IMR-90 (cell line): Measurements from ENCODE around the gene TNS2. TPM values are rescaled to one million over a fixed set of nuclear protein-coding genes. Genes with fewer than 3 reads are reported as not detected.

ENCODE experiments used
- ATAC-seq: fragments of 200-7000 bp; cut with Tn5 transposase; 2 replicates; pipeline ENCODE4 v1.9.1; 2020; ENCODE audit warnings: low read depth, mild to moderate bottlenecking, moderate library complexity
- BruUV-seq: library from RNA; stranded (reverse); fragments of 400-500 nt; replicated peaks from 2 replicates; lab custom pipeline; 2021; lab: Mats Ljungman, UMichigan
- CTCF ChIA-PET: fragments of 300-600 bp; formaldehyde crosslinking; extraction: SDS; loops from one replicate; lab custom pipeline; 2021; ENCODE audit warnings: antibody characterized with exemption; lab: Yijun Ruan, JAX
- POLR2A ChIA-PET: fragments of 300-600 bp; sonication (Branson Sonifier 250); formaldehyde crosslinking; loops from one replicate; lab custom pipeline; 2022; ENCODE audit warnings: antibody characterized with exemption; ENCODE audit not compliant: unreplicated experiment; lab: Charles Lee
- DNase-seq: peaks from one replicate; pipeline ENCODE4 v3.0.0; 2013
- H2AFZ ChIP-seq: replicated peaks from 2 replicates; pipeline ENCODE3; 2013; ENCODE audit warnings: low read length, mild to moderate bottlenecking; ENCODE audit not compliant: poor library complexity
- H2AK5ac ChIP-seq: 2 replicates; pipeline ENCODE4 v1.6.1; 2013; ENCODE audit warnings: low read depth, low read length, inconsistent platforms
- H2AK9ac ChIP-seq: replicated peaks from 2 replicates; pipeline ENCODE3; 2013; ENCODE audit warnings: mild to moderate bottlenecking, low read depth, low read length, moderate library complexity; ENCODE audit not compliant: poor library complexity
- H2BK120ac ChIP-seq: 2 replicates; pipeline ENCODE4 v1.6.1; 2013; ENCODE audit warnings: low read depth, low read length, inconsistent platforms
- H2BK15ac ChIP-seq: 3 replicates; pipeline ENCODE4 v1.6.1; 2013; ENCODE audit warnings: low read depth, low read length, inconsistent platforms
- H2BK20ac ChIP-seq: 2 replicates; pipeline ENCODE4 v1.6.1; 2013; ENCODE audit warnings: low read depth, mild to moderate bottlenecking, inconsistent platforms, low read length, moderate library complexity
- H2BK5ac ChIP-seq: 2 replicates; pipeline ENCODE4 v1.6.1; 2013; ENCODE audit warnings: mild to moderate bottlenecking, low read depth, low read length, inconsistent platforms; ENCODE audit not compliant: poor library complexity, severe bottlenecking
- H3K14ac ChIP-seq: replicated peaks from 2 replicates; pipeline ENCODE4 v1.6.1; 2013; ENCODE audit warnings: low read depth, low read length, inconsistent platforms
- H3K18ac ChIP-seq: 2 replicates; pipeline ENCODE4 v1.6.1; 2013; ENCODE audit warnings: low read depth, low read length, control low read depth
- H3K23ac ChIP-seq: 2 replicates; pipeline ENCODE4 v1.6.1; 2013; ENCODE audit warnings: low read depth, low read length, inconsistent platforms
- H3K27ac ChIP-seq: 2 replicates; pipeline ENCODE4 v1.5.1; 2013; ENCODE audit warnings: mild to moderate bottlenecking, control low read depth, low read length; ENCODE audit not compliant: insufficient read depth
- H3K27me3 ChIP-seq: 2 replicates; pipeline ENCODE4 v1.6.1; 2013; ENCODE audit warnings: low read length; ENCODE audit not compliant: control insufficient read depth, insufficient read depth
- H3K36me3 ChIP-seq: 2 replicates; pipeline ENCODE4 v1.6.1; 2013; ENCODE audit warnings: low read length, mixed read lengths; ENCODE audit not compliant: control insufficient read depth, insufficient read depth
- H3K4ac ChIP-seq: 2 replicates; pipeline ENCODE4 v1.6.1; 2013; ENCODE audit warnings: low read depth, low read length, inconsistent platforms
- H3K4me1 ChIP-seq: 2 replicates; pipeline ENCODE4 v1.6.1; 2013; ENCODE audit warnings: low read length, mixed read lengths; ENCODE audit not compliant: control insufficient read depth, insufficient read depth
- H3K4me2 ChIP-seq: 2 replicates; pipeline ENCODE4 v1.6.1; 2013; ENCODE audit warnings: low read depth, mild to moderate bottlenecking, control low read depth, low read length, moderate library complexity
- H3K4me3 ChIP-seq: 2 replicates; pipeline ENCODE4 v1.5.1; 2013; ENCODE audit warnings: low read depth, mild to moderate bottlenecking, control low read depth, low read length, moderate library complexity; ENCODE audit not compliant: insufficient read depth
- H3K56ac ChIP-seq: 2 replicates; pipeline ENCODE4 v1.6.1; 2013; ENCODE audit warnings: low read length, inconsistent platforms; ENCODE audit not compliant: insufficient read depth; ENCODE audit errors: extremely low read depth
- H3K79me1 ChIP-seq, 2 experiments: 2 replicates each; pipeline ENCODE4 v1.6.1; 2013; ENCODE audit warnings: low read length in 2 of 2, inconsistent platforms in 1 of 2, low read depth in 1 of 2
- H3K9ac ChIP-seq: 2 replicates; pipeline ENCODE4 v1.6.1; 2013; ENCODE audit warnings: low read depth, low read length, control low read depth
- H3K9me1 ChIP-seq: 2 replicates; pipeline ENCODE4 v1.6.1; 2013; ENCODE audit warnings: low read length, inconsistent platforms; ENCODE audit not compliant: insufficient read depth
- H3K9me3 ChIP-seq: 2 replicates; pipeline ENCODE4 v1.6.1; 2013; ENCODE audit warnings: low read length; ENCODE audit not compliant: control insufficient read depth, insufficient read depth
- H4K20me1 ChIP-seq: 2 replicates; pipeline ENCODE4 v1.6.1; 2013; ENCODE audit warnings: low read length, inconsistent platforms; ENCODE audit not compliant: insufficient read depth
- H4K5ac ChIP-seq: 2 replicates; pipeline ENCODE4 v1.6.1; 2013; ENCODE audit warnings: mild to moderate bottlenecking, low read depth, low read length, control low read depth
- H4K8ac ChIP-seq, 2 experiments: 2 replicates each; pipeline ENCODE4 v1.6.1; 2013; ENCODE audit warnings: low read depth in 2 of 2, low read length in 2 of 2, control low read depth in 1 of 2, inconsistent platforms in 1 of 2
- H4K91ac ChIP-seq: 2 replicates; pipeline ENCODE4 v1.6.1; 2013; ENCODE audit warnings: low read depth, low read length, inconsistent platforms; ENCODE audit not compliant: insufficient read depth
- BHLHE40 ChIP-seq: fragments of 150-350 bp; IDR thresholded peaks from 2 replicates; pipeline ENCODE4 v1.6.1; 2016; ENCODE audit warnings: mild to moderate bottlenecking, low read depth, low read length
- CHD1 ChIP-seq: IDR thresholded peaks from 2 replicates; pipeline ENCODE4 v1.6.1; 2012; ENCODE audit warnings: low read depth, low read length, improper control_type of control experiment
- FOS ChIP-seq: fragments of 150-350 bp; IDR thresholded peaks from 2 replicates; pipeline ENCODE4 v1.6.1; 2016; ENCODE audit warnings: low read depth, low read length
- MAFK ChIP-seq: IDR thresholded peaks from 2 replicates; pipeline ENCODE4 v1.6.1; 2012; ENCODE audit warnings: low read depth, low read length, improper control_type of control experiment
- SMC3 ChIP-seq: fragments of 150-350 bp; IDR thresholded peaks from 2 replicates; pipeline ENCODE4 v1.6.1; 2016; ENCODE audit warnings: low read depth, mild to moderate bottlenecking, antibody characterized with exemption, low read length, moderate library complexity
- WGBS, 2 experiments: methylation state at CpG; one replicate each; pipeline versions ENCODE4 v1.1.5 to v1.1.7; 2013; ENCODE audit warnings: missing lambda C conversion rate in 2 of 2; ENCODE audit not compliant: insufficient read length in 1 of 2; ENCODE audit errors: extremely low coverage in 2 of 2; 5-methylcytosine and 5-hydroxymethylcytosine counted together
- dilution Hi-C: fragments of 300-500 bp; cut with HindIII; formaldehyde crosslinking; loops from one replicate; pipeline ENCODE4 v1.14.3; 2018; ENCODE audit warnings: low sequenced_read_pairs; ENCODE audit not compliant: unreplicated experiment
- in situ Hi-C: fragments of 300-500 bp; cut with MboI; formaldehyde crosslinking; loops from 3 replicates; pipeline ENCODE4 v1.14.3; 2019; ENCODE audit warnings: low sequenced_read_pairs, inconsistent platforms, mixed read lengths
- intact Hi-C: fragments of 100-400 bp; cut with micrococcal nuclease; formaldehyde crosslinking; loops from 2 replicates; pipeline ENCODE4 v1.10.0; 2022
- polyA plus RNA-seq, 3 experiments: library from polyadenylated mRNA; depleted of rRNA; stranded (reverse); fragments of >200 nt; gene quantifications; 2 replicates each; pipeline ENCODE4 v1.2.3, GENCODE V29; 2012; ENCODE audit warnings: low replicate concordance in 1 of 3
- total RNA-seq: library from RNA; depleted of rRNA; stranded (reverse); fragments of >200 nt; gene quantifications from 2 replicates; pipeline ENCODE4 v1.2.3, GENCODE V29; 2012
- TF ChIP-seq, protein P1 (sequence below): fragments of 150-350 bp; IDR thresholded peaks from 2 replicates; pipeline ENCODE4 v1.6.1; 2017; ENCODE audit warnings: mild to moderate bottlenecking, antibody characterized with exemption, low read length, low read depth
- TF ChIP-seq, protein P2 (sequence below): conservative IDR thresholded peaks from 2 replicates; pipeline ENCODE4 v1.5.1; 2012; ENCODE audit warnings: mild to moderate bottlenecking, low read depth, low read length, improper control_type of control experiment

Gene TNS2
- total and polyA plus RNA-seq, 2 of the 4 experiments (the other 2 are of a cell fraction) = 10.4 to 67.2 TPM

DNA sequence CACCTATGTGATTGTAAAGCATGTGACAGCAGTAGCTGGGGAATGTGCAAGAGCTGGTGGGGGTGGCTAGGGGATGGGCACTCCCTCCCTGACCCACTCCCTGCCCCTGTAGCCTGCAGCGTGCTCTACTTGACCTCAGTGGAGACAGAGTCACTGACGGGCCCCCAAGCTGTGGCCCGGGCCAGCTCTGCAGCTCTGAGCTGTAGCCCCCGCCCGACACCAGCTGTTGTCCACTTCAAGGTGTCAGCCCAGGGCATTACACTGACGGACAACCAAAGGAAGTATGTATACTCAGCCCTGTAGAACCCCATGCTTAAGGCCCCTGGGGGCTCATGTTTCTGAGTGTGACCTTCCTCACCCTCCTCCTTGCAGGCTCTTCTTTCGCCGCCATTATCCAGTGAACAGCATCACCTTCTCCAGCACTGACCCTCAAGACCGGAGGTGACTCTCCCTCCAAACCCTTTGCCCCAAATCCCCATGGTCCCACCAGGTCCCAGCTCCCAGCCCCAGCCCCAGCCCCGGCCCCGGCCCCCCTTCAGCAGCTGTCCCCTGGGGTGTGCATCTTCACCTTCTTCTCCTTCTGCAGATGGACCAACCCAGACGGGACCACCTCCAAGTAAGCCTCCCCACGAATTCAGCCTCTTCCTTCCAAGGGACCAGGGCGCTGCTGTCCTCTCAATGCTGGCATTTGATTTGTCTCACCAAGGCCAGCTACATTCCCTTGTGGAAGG is 13.3 kb downstream of the TNS2 start:
- no TSS peak for BruUV-seq
- CTCF ChIA-PET = interaction anchor here (1.3 kb wide), 1 partner anchor 38 kb away, joined by 3 read pairs; no protein-coding TSS in a partner anchor
- intact Hi-C loops (no loop called here), in situ Hi-C loops (no loop called here), dilution Hi-C loops (no loop called here)
- H3K79me1 ChIP-seq = peaks cover 0 to 50% of the 10 kb centered on the region in 2 experiments; a peak in 2 of 4 replicates
- H2BK20ac ChIP-seq = no peak overlapping the region
- H3K4me3 ChIP-seq = no peak overlapping the region
- DNase-seq (no peak), ATAC-seq (no peak)
- H3K9me1 ChIP-seq = peaks cover 5% of the 10 kb centered on the region; the same call in 1 of the 2 replicates
- H2BK120ac ChIP-seq = no peak overlapping the region
- 65% methylated on average over 2 of the region's 14 CpGs; no CpG with 5 or more reads in 1 of the 2 experiments for WGBS, 2 experiments
- no peak overlapping the region for H3K14ac ChIP-seq
- no peak overlapping the region for H3K18ac ChIP-seq
- peak overlapping the region; percentile 8 for H2AK9ac ChIP-seq
- peak overlapping the region; percentile 44 for H2AFZ ChIP-seq
- H4K91ac ChIP-seq = no peak overlapping the region
- no peaks in the 10 kb centered on the region for H3K27me3 ChIP-seq
- no peak overlapping the region for H3K9ac ChIP-seq
- no peaks in the 10 kb centered on the region for H3K9me3 ChIP-seq
- H3K27ac ChIP-seq = peak overlapping the region; percentile 9; the same call in 1 of the 2 replicates
- H3K36me3 ChIP-seq = peaks cover 72% of the 10 kb centered on the region
- H3K4me2 ChIP-seq = no peak overlapping the region
- peaks cover 9% of the 10 kb centered on the region for H4K20me1 ChIP-seq
- no peak overlapping the region for H4K5ac ChIP-seq
- H4K8ac ChIP-seq = no peak overlapping the region
- no peak overlapping the region for H2BK5ac ChIP-seq
- H2AK5ac ChIP-seq = no peak overlapping the region
- H2BK15ac ChIP-seq = no peak overlapping the region
- no peak overlapping the region for H3K56ac ChIP-seq
- H3K23ac ChIP-seq = no peak overlapping the region
- H3K4me1 ChIP-seq = peaks cover 30% of the 10 kb centered on the region
- TF ChIP-seq, protein P1, sequence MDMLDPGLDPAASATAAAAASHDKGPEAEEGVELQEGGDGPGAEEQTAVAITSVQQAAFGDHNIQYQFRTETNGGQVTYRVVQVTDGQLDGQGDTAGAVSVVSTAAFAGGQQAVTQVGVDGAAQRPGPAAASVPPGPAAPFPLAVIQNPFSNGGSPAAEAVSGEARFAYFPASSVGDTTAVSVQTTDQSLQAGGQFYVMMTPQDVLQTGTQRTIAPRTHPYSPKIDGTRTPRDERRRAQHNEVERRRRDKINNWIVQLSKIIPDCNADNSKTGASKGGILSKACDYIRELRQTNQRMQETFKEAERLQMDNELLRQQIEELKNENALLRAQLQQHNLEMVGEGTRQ = no peak
- TF ChIP-seq BHLHE40 (no peak), MAFK (no peak), CHD1 (no peak), FOS (no peak), SMC3 (no peak)
- TF ChIP-seq, protein P2, sequence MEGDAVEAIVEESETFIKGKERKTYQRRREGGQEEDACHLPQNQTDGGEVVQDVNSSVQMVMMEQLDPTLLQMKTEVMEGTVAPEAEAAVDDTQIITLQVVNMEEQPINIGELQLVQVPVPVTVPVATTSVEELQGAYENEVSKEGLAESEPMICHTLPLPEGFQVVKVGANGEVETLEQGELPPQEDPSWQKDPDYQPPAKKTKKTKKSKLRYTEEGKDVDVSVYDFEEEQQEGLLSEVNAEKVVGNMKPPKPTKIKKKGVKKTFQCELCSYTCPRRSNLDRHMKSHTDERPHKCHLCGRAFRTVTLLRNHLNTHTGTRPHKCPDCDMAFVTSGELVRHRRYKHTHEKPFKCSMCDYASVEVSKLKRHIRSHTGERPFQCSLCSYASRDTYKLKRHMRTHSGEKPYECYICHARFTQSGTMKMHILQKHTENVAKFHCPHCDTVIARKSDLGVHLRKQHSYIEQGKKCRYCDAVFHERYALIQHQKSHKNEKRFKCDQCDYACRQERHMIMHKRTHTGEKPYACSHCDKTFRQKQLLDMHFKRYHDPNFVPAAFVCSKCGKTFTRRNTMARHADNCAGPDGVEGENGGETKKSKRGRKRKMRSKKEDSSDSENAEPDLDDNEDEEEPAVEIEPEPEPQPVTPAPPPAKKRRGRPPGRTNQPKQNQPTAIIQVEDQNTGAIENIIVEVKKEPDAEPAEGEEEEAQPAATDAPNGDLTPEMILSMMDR = no peak
- POLR2A ChIA-PET = interaction anchor here (0.5 to 1.1 kb wide), 2 partner anchors 8 to 10 kb away, joined by 3 read pairs; no protein-coding TSS in a partner anchor
- H3K4ac ChIP-seq = no peak overlapping the region
